B cell (primary cell): ENCODE results near the gene ANKRD33B. TPM values are rescaled to one million over a fixed set of nuclear protein-coding genes. Genes with fewer than 3 reads are reported as not detected.

ENCODE experiments used
- ATAC-seq: fragments of 200-7000 bp; cut with Tn5 transposase; one replicate; pipeline ENCODE4 v1.10.0; 2021; ENCODE audit warnings: low read depth, mild to moderate bottlenecking, moderate number of reproducible peaks, moderate library complexity
- CTCF ChIA-PET: fragments of 350-600 bp; sonication (Branson Sonifier 250); formaldehyde crosslinking; loops from one replicate; lab custom pipeline; 2021; ENCODE audit warnings: antibody characterized with exemption, inconsistent platforms; lab: Charles Lee
- POLR2A ChIA-PET: fragments of 350-600 bp; sonication (Branson Sonifier 250); formaldehyde crosslinking; loops from one replicate; lab custom pipeline; 2021; ENCODE audit warnings: antibody characterized with exemption; lab: Charles Lee
- DNase-seq: peaks from one replicate; pipeline ENCODE4 v3.0.0; 2013
- H2AFZ ChIP-seq: 2 replicates; pipeline ENCODE4 v1.6.1; 2012; ENCODE audit warnings: mild to moderate bottlenecking, low read depth, low read length; ENCODE audit not compliant: insufficient read depth, poor library complexity, severe bottlenecking
- H3K27ac ChIP-seq, 2 donors: 1 replicate in 1 of 2; 2 replicates in 1 of 2; pipeline ENCODE4 v1.5.1; 2012 to 2013; ENCODE audit warnings: low read length in 2 of 2, mild to moderate bottlenecking in 2 of 2, moderate library complexity in 1 of 2
- H3K27me3 ChIP-seq, 4 experiments: fragments of 200-600 bp in 1 of 4; sonication (generic) in 1 of 4; replicated peaks in 1 of 4; 1 replicate in 2 of 4; 2 replicates in 2 of 4; pipeline versions ENCODE4 v1.6.1 to v1.7.0; 2013 to 2016; ENCODE audit warnings: low read length in 3 of 4, mild to moderate bottlenecking in 2 of 4, mixed read lengths in 1 of 4, moderate library complexity in 1 of 4; ENCODE audit not compliant: insufficient read depth in 4 of 4, control insufficient read depth in 3 of 4; ENCODE audit errors: control extremely low read depth in 1 of 4
- H3K36me3 ChIP-seq, 2 experiments: replicated peaks in 1 of 2; 1 replicate in 1 of 2; 2 replicates in 1 of 2; pipeline versions ENCODE4 v1.6.1 to v1.7.1; 2013; ENCODE audit warnings: low read length in 1 of 2; ENCODE audit not compliant: insufficient read depth in 2 of 2, control insufficient read depth in 1 of 2; ENCODE audit errors: control extremely low read depth in 1 of 2, extremely low read depth in 1 of 2
- H3K4me1 ChIP-seq, 2 donors: fragments of 200-600 bp in 1 of 2; sonication (generic) in 1 of 2; 1 replicate in 1 of 2; 2 replicates in 1 of 2; pipeline versions ENCODE4 v1.5.1 to v1.6.1; 2013 to 2017; ENCODE audit warnings: low read length in 2 of 2; ENCODE audit not compliant: control insufficient read depth in 2 of 2, insufficient read depth in 2 of 2
- H3K4me2 ChIP-seq: replicated peaks from 2 replicates; pipeline ENCODE3; 2012; ENCODE audit warnings: mild to moderate bottlenecking, low read depth, low read length; ENCODE audit not compliant: poor library complexity, severe bottlenecking
- H3K4me3 ChIP-seq, 5 experiments: fragments of 200-600 bp in 1 of 5; sonication (generic) in 1 of 5; 1 replicate in 3 of 5; 2 replicates in 2 of 5; pipeline versions ENCODE4 v1.5.1 to v1.7.0; 2011 to 2016; ENCODE audit warnings: low read length in 4 of 5, mild to moderate bottlenecking in 4 of 5, low read depth in 2 of 5, control low read depth in 1 of 5, moderate library complexity in 1 of 5; ENCODE audit not compliant: insufficient read depth in 1 of 5; ENCODE audit errors: control extremely low read depth in 1 of 5, extremely low read depth in 1 of 5
- H3K79me2 ChIP-seq: fragments of 200-600 bp; sonication (generic); one replicate; pipeline ENCODE4 v1.6.0; 2016; ENCODE audit warnings: low read length; ENCODE audit not compliant: control insufficient read depth, insufficient read depth
- H3K9ac ChIP-seq: fragments of 200-600 bp; sonication (generic); 2 replicates; pipeline ENCODE4 v1.6.1; 2017; ENCODE audit warnings: mild to moderate bottlenecking, low read length, moderate library complexity
- H3K9me3 ChIP-seq, 3 donors: one replicate each; pipeline versions ENCODE4 v1.6.1 to v1.7.1; 2013; ENCODE audit warnings: low read length in 2 of 3; ENCODE audit not compliant: control insufficient read depth in 2 of 3, insufficient read depth in 1 of 3; ENCODE audit errors: control extremely low read depth in 1 of 3
- H4K20me1 ChIP-seq: 2 replicates; pipeline ENCODE4 v1.6.0; 2012; ENCODE audit warnings: mild to moderate bottlenecking, low read length; ENCODE audit not compliant: insufficient read depth, control insufficient read depth, poor library complexity, severe bottlenecking
- H3K27ac Mint-ChIP-seq: one replicate; pipeline ENCODE4 v1.8.0; 2021; ENCODE audit warnings: mixed read lengths
- H3K27me3 Mint-ChIP-seq: one replicate; pipeline ENCODE4 v1.8.0; 2021; ENCODE audit warnings: mixed read lengths
- H3K4me1 Mint-ChIP-seq: one replicate; pipeline ENCODE4 v1.8.0; 2021; ENCODE audit warnings: mixed read lengths
- H3K4me3 Mint-ChIP-seq: one replicate; pipeline ENCODE4 v1.8.0; 2021; ENCODE audit warnings: mixed read lengths
- H3K9me3 Mint-ChIP-seq: one replicate; pipeline ENCODE4 v1.8.0; 2022; ENCODE audit warnings: mixed read lengths; ENCODE audit not compliant: insufficient read depth
- CTCF ChIP-seq: fragments of 200-600 bp; IDR thresholded peaks from one replicate; pipeline ENCODE4 v1.8.0; 2022; ENCODE audit warnings: antibody characterized with exemption, mild to moderate bottlenecking
- EZH2 ChIP-seq: IDR thresholded peaks from 2 replicates; pipeline ENCODE4 v1.6.1; 2012; ENCODE audit warnings: borderline replicate concordance, low read depth, mild to moderate bottlenecking, moderate library complexity, low read length; ENCODE audit not compliant: insufficient read depth, poor library complexity, severe bottlenecking
- WGBS: methylation state at CpG from one replicate; pipeline ENCODE4 v1.1.5; 2013; ENCODE audit warnings: missing lambda C conversion rate; ENCODE audit not compliant: insufficient coverage; 5-methylcytosine and 5-hydroxymethylcytosine counted together
- intact Hi-C: fragments of 100-400 bp; cut with micrococcal nuclease; formaldehyde crosslinking; loops from one replicate; pipeline ENCODE4 v1.10.0; 2022
- polyA plus RNA-seq: library from polyadenylated mRNA; depleted of rRNA; stranded (reverse); fragments of >200 nt; gene quantifications from 2 replicates; pipeline ENCODE4 v1.2.3, GENCODE V29; 2012
- total RNA-seq, 2 donors: library from RNA; stranded (reverse); fragments of 120-200 nt in 1 of 2; gene quantifications; 1 replicate in 1 of 2; 2 replicates in 1 of 2; pipeline versions ENCODE4 v1.2.3 to v1.2.4, GENCODE V29; 2013 to 2022

The ANKRD33B gene
- total and polyA plus RNA-seq, 2 donors (not counting 1 experiment from before 2014, with no cell fraction given): 2.9 to 23.4 TPM

- H3K4me1 ChIP-seq: peaks cover 18 to 24% of the 10 kb centered on the region in 2 donors
- H3K79me2 ChIP-seq: no peaks in the 10 kb centered on the region
- intact Hi-C loops: no loop called here
- H3K9ac ChIP-seq: no peak overlapping the region
- POLR2A ChIA-PET: interaction anchor here (0.6 kb wide), 1 partner anchor 14 kb away, joined by 7 read pairs; no protein-coding TSS in a partner anchor
- H3K27ac ChIP-seq: no peak overlapping the region
- CTCF ChIA-PET: interaction anchor here (1.0 to 2.0 kb wide), 2 partner anchors 77 to 98 kb away, joined by 3 to 6 read pairs; no protein-coding TSS in a partner anchor
- H3K9me3 ChIP-seq: peaks cover 0 to 5% (median 0%) of the 10 kb centered on the region in 3 donors
- H4K20me1 ChIP-seq: no peaks in the 10 kb centered on the region
- H3K4me3 ChIP-seq: no peak overlapping the region
- no peak overlapping the region for H3K4me2 ChIP-seq
- peaks cover 3% of the 10 kb centered on the region for H3K27me3 Mint-ChIP-seq
- H3K9me3 Mint-ChIP-seq: no peaks in the 10 kb centered on the region
- H2AFZ ChIP-seq: no peak overlapping the region
- DNase-seq (no peak), ATAC-seq (no peak)
- no peak overlapping the region for H3K4me3 Mint-ChIP-seq
- H3K27ac Mint-ChIP-seq: no peak overlapping the region
- peaks cover 0 to 9% (median 0%) of the 10 kb centered on the region in 4 experiments for H3K27me3 ChIP-seq
- WGBS: 83% methylated on average over 6 of the region's 10 CpGs
- TF ChIP-seq EZH2 (no peak), CTCF (no peak)
- peaks cover 40% of the 10 kb centered on the region for H3K4me1 Mint-ChIP-seq
- H3K36me3 ChIP-seq: no peaks in the 10 kb centered on the region
Observed at GRCh38 chr5:10550222-10550995, 13.5 kb upstream of the ANKRD33B start.

GRCh38 chr5:10551782-10552138 lies 12.1 kb upstream of the ANKRD33B start:
- no peak overlapping the region for H3K27ac ChIP-seq
- Mint-ChIP-seq H3K27me3 (no peaks in the 10 kb centered on the region), H3K4me3 (no peak overlapping the region), H3K4me1 (peaks cover 46% of the 10 kb centered on the region), H3K9me3 (no peaks in the 10 kb centered on the region), H3K27ac (no peak overlapping the region)
- TF ChIP-seq CTCF (no peak), EZH2 (no peak)
- H3K79me2 ChIP-seq: no peaks in the 10 kb centered on the region
- ATAC-seq: no peak
- peaks cover 0 to 5% (median 0%) of the 10 kb centered on the region in 3 donors for H3K9me3 ChIP-seq
- H3K36me3 ChIP-seq: no peaks in the 10 kb centered on the region
- ChIA-PET POLR2A (no interaction called here), CTCF (interaction anchor here (0.5 to 2.0 kb wide), 3 partner anchors 56 to 99 kb away, joined by 3 to 6 read pairs (median 5); no protein-coding TSS in a partner anchor)
- peaks cover 25 to 31% of the 10 kb centered on the region in 2 donors for H3K4me1 ChIP-seq
- intact Hi-C loops: no loop called here
- H3K4me3 ChIP-seq: no peak overlapping the region
- WGBS: 100% methylated on average over 2 of the region's 3 CpGs
- DNase-seq: no peak
- H4K20me1 ChIP-seq: no peaks in the 10 kb centered on the region
- H2AFZ ChIP-seq: no peak overlapping the region
- no peak overlapping the region for H3K4me2 ChIP-seq
- peaks cover 0 to 4% (median 0%) of the 10 kb centered on the region in 4 experiments for H3K27me3 ChIP-seq
- no peak overlapping the region for H3K9ac ChIP-seq
